HS-27A (cell line): ENCODE results near the gene ASPA.
"Not testable (repeated sequence)": the region's sequence is repeated elsewhere in the genome, so short reads cannot be mapped to it uniquely, and the experiment has no call there.

Experiments used
- DNase-seq: peaks from one replicate; pipeline ENCODE4 v3.0.0-alpha.2; 2012; ENCODE audit warnings: low read depth, missing footprints

ASPA gene

GRCh38 chr17:3475812-3476610 is at the start of gene ASPA:
ASPA (plus strand) TSS chr17:3475997; CDS start chr17:3476160, 163 bp downstream.
- DNase-seq = no peak

DNA sequence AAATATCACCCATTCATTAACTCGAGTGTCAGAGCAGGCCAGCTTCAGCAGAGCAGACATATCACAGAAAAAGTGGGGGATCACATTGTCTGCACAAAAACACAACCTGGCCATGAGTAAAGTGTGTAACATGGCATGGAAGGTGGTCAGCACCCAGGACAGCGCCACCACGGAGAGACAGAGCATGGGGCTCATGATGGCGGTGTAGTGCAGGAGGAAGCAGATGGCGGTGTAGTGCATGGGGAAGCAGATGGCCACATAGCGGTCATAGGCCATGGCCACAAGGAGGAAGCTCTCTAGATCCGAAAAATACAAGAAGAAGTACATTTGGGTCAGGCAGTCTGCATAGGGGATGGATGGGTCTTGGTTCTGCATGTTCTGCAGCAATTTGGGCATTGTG is 42.6 kb upstream of the ASPA start:
- DNase-seq = not testable (repeated sequence)

DNA sequence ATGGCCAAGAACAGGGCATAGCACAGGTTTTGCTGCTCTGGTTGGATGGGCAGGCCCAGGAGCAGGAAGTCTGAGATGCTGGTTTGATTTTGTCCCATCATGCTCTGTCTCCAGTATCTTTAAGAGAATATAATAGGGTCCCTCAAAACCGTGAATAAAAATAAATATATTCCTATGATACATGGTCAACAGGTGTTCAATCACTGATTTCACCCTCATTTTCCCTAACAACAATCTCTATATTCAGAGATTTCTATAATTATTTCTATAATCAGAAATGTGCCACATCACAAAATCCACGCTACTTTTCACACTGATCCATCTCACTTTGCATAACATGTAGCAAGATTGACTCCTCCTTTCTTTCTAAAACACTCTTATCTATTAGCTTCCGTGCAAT is 42.1 kb upstream of the ASPA start, which contains the start of gene OR1E2:
OR1E2 (minus strand) TSS at position 101 of the 400 bp plus-strand sequence; CDS start at position 101, 0 bp downstream.
- no peak for DNase-seq

DNA sequence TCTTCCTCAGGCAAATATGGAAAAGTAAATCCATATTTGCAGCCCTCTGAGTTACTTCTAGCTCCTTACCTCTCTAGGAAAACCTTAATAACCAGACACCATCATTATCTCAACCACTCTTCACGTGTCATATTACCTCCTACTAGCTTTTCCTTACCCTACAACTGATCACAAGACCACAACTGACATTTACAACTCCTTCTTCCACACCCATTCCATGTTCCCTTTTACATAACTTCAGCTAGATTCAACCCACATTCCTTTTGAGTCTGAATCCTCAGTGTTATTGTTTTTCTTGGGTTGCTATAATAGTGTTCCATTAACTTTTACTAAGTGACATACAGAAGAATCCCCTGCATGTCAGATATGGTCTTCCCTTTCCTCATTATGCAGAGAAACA is 37.4 kb upstream of the ASPA start:
- no peak for DNase-seq

DNA sequence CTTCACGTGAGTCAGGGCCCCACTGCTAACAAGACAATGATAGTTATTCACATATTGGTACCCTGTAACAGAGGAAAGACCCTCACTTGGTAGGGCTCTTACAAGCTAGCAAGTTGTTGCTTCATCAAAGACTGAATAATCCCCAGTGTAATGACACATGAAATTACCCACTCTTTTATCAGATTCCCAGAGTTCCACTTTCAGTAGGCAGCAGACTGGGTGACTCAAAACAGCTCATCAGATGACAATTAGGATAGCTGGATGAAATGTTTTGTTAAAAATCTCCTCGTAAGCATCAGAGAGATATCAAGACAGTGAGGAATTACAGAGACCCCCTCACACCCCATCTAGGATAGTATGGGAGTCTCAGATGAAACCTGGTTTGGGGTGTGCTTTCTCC is 35.3 kb upstream of the ASPA start:
- DNase-seq = no peak

GRCh38 chr17:3447625-3448024 is 28.2 kb upstream of the ASPA start:
- DNase-seq = no peak

DNA sequence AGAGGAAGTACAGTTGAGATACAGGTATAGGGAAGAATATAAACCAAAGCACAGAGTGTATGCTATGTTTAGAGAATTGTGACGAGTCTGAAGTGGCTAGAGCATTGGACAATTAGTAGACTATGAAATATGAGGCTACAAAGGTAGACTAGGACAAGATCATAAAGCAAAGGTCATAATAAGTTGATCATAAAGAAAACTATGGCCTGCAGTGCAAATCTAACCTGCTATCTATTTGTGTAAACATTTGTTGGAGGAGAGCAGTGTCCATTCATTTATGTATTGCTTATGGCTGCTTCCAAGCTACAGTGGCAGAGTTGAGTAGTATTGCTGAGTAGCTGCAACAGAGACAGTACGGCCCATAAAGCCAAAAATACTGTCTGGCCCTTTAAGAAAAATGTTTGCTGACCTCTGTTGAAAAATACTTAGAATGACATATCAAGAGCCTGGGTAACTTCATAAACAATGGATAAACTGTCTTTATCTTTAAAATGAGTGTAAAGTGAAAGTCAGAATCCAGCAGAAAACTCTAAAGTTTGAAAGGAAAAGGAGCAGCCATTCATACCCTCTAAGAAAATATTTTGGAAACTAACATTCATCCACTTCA is 27.6 kb upstream of the ASPA start:
- DNase-seq = no peak

GRCh38 chr17:3466355-3466754 is 9.4 kb upstream of the ASPA start:
- not testable (repeated sequence) for DNase-seq

DNA sequence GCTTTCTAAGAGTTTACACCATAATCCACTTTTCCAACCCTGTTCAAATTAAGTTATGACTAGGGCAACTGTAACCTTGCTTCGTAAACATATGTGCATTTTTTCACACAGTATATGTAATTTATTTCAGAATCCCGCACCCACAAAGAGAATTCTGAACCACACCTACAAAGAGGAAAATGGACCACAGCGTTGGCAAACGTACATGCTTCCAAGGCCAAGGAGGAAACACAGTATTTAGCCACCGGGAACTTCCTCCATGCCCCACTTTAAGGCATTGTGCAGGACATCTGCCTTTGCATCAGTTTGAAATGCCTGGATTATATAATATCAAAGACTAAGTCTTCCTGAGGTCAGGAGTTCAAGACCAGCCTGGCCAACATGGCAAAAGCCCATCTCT is 6.3 kb upstream of the ASPA start:
- DNase-seq = no peak

DNA sequence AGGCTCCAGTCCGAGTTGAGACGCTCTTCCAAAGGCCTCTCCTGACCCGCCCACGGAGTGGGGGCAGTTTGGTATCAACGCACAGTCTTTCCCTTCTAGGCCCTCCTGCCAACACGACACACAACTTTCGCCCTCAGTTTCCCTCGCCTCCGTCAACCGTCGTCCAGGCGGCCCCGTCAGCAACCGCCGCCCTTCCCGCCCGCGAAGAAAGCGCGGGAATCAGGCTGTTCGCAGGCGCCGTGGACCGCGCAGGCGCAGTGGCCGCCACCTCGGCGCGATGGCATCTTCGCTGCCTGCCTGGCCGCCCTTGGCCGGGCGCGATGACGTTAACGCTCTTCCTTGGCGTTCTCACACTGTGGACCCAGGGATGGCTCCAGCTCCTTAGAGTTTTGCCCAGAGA is 4.2 kb upstream of the ASPA start, which contains the start of gene SPATA22:
SPATA22 (minus strand) TSS at position 221 of the 400 bp plus-strand sequence. CDS start 2,494 bp downstream, outside the sequence.
- no peak for DNase-seq

- DNase-seq = no peak
Observed at GRCh38 chr17:3472137-3472536, 3.7 kb upstream of the ASPA start.

- no peak for DNase-seq
Observed at GRCh38 chr17:3474212-3474611, 1.6 kb upstream of the ASPA start.

DNA sequence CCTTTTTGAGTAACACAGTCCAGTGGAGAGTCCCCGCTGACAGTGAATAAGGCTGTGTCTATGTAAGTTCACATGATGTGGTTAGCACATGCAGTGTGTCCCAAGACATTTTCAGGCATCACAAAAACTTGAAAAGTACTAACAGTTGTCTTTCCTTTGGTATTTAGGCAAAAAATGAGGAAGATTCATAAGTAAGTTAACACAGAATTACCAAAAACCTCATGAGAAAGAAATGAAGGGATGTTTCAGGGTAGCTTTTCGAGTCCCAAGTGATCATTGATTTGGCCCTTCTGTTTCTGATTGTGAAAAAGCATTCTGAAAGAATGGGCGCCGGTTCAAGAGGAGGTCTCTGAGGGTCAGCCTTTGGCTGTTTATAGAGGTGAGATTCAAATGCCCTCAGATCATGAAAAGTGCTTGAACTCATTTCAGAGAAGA is 529 bp upstream of the ASPA start:
- no peak for DNase-seq

- no peak for DNase-seq
Observed at GRCh38 chr17:3479988-3480387, 4.2 kb downstream of the ASPA start.

- no peak for DNase-seq
Observed at GRCh38 chr17:3482852-3483251, 7.1 kb downstream of the ASPA start.

- DNase-seq = no peak
Observed at GRCh38 chr17:3485481-3486068, 9.8 kb downstream of the ASPA start.

GRCh38 chr17:3497101-3497500 is 21.3 kb downstream of the ASPA start:
- DNase-seq = no peak

- no peak for DNase-seq
Observed at GRCh38 chr17:3501344-3501743, 25.5 kb downstream of the ASPA start.

- no peak for DNase-seq
Observed at GRCh38 chr17:3502466-3502865, 26.7 kb downstream of the ASPA start.

- DNase-seq = no peak
Observed at GRCh38 chr17:3503285-3503684, 27.5 kb downstream of the ASPA start.

DNA sequence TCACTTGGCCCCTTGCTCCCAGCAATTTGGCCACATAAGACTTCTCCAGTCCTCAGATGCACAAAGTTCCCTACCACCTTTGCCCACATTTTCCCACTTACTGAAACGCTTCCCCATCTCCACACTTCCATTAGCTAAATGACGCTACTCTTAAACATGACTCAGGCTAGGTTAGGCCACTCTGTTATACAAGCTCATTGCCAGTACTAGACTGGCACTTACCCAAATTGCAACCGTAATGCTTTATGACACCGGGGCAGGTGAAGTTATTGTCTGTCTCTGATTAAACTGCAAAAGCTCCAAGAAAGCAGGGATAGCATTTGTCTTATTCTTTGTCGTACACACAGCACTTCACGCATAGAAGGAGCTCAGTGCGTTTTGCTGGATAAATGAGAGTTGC is 29.2 kb downstream of the ASPA start:
- DNase-seq = no peak

DNA sequence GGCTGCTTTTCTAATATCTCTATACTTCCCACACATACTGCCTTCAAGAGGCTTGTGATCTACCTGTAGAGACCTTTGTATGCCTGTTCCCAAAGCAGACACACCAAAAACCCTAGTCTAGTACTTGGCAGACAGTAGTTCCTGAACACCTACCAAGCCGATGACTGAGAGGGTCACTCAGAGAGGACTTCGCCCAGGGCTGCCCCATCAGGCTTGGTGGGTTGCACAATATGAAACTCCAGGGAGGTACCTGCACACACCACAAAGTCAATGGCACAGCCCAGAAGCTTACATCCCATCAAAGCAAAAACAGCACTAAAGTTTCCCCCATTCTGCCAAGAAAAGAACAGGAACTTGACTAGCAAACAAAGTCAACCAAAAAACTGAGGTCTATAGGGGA is 30.3 kb downstream of the ASPA start:
- no peak for DNase-seq

GRCh38 chr17:3507071-3507470 is 31.3 kb downstream of the ASPA start:
- no peak for DNase-seq
